Tibial nerve (tissue), 4 donors: Measurements from ENCODE around the gene MELTF.

Experiments
- CTCF ChIP-seq, 5 experiments: fragments of 200-600 bp in 3 of 5; fragments of 450-650 bp in 2 of 5; sonication (generic) in 3 of 5; IDR thresholded peaks; one replicate each; pipeline ENCODE4 v1.5.1; 2016 to 2019; ENCODE audit warnings: antibody characterized with exemption in 5 of 5, mild to moderate bottlenecking in 3 of 5, moderate library complexity in 2 of 5
- EP300 ChIP-seq, 2 donors: sonication (generic); formaldehyde crosslinking; IDR thresholded peaks; one replicate each; pipeline ENCODE4 v1.6.1; 2017; ENCODE audit warnings: antibody characterized with exemption in 2 of 2, mild to moderate bottlenecking in 1 of 2
- POLR2A ChIP-seq, 2 donors: fragments of 450-650 bp; IDR thresholded peaks; one replicate each; pipeline ENCODE4 v1.6.1; 2017; ENCODE audit warnings: antibody characterized with exemption in 2 of 2, mild to moderate bottlenecking in 2 of 2, moderate library complexity in 2 of 2

GRCh38 chr3:197008436-197009209 is 21.0 kb downstream of the MELTF start:
- no peak for TF ChIP-seq POLR2A (IDR thresholded peaks at IDR 0.05)
- no peak for TF ChIP-seq CTCF (IDR thresholded peaks at IDR 0.05)
- no peak for TF ChIP-seq EP300 (IDR thresholded peaks at IDR 0.05)
